Heart left ventricle (tissue), 16 donors: ENCODE data around the gene DNAAF5. TPM values are rescaled to one million over a fixed set of nuclear protein-coding genes. Genes with fewer than 3 reads are reported as not detected.
"Not testable (repeated sequence)": the region's sequence is repeated elsewhere in the genome, so short reads cannot be mapped to it uniquely, and the experiment has no call there.

Source experiments
- ATAC-seq, 4 donors: fragments of 200-7000 bp; cut with Tn5 transposase; one replicate each; pipeline ENCODE4 v1.9.1; 2020 to 2022; ENCODE audit warnings: moderate library complexity in 4 of 4, mild to moderate bottlenecking in 3 of 4, moderate number of reproducible peaks in 1 of 4
- DNase-seq, 5 donors: peaks; one replicate each; pipeline ENCODE4 v3.0.0-alpha.2; 2020
- H3K27ac ChIP-seq, 12 donors: fragments of 200-600 bp; sonication (generic) in 4 of 12; one replicate each; pipeline versions ENCODE4 v1.5.0 to v1.8.0; 2016 to 2022; ENCODE audit warnings: mild to moderate bottlenecking in 2 of 12
- H3K27me3 ChIP-seq, 9 donors: fragments of 200-600 bp; sonication (generic) in 2 of 9; one replicate each; pipeline versions ENCODE4 v1.5.1 to v1.8.0; 2016 to 2022; ENCODE audit warnings: mild to moderate bottlenecking in 3 of 9
- H3K36me3 ChIP-seq, 9 donors: fragments of 200-600 bp; sonication (generic) in 2 of 9; one replicate each; pipeline versions ENCODE4 v1.5.0 to v1.8.0; 2018 to 2022; ENCODE audit warnings: mild to moderate bottlenecking in 2 of 9
- H3K4me1 ChIP-seq, 12 donors: fragments of 200-600 bp; sonication (generic) in 4 of 12; one replicate each; pipeline versions ENCODE4 v1.5.0 to v1.8.0; 2016 to 2022; ENCODE audit warnings: mild to moderate bottlenecking in 3 of 12
- H3K4me3 ChIP-seq, 12 donors: fragments of 200-600 bp; sonication (generic) in 4 of 12; one replicate each; pipeline versions ENCODE4 v1.5.0 to v1.8.0; 2017 to 2022; ENCODE audit warnings: mild to moderate bottlenecking in 9 of 12, moderate library complexity in 4 of 12
- H3K9me3 ChIP-seq, 12 donors: fragments of 200-600 bp; sonication (generic) in 4 of 12; one replicate each; pipeline versions ENCODE4 v1.5.0 to v1.8.0; 2016 to 2022; ENCODE audit warnings: mild to moderate bottlenecking in 1 of 12
- POLR2A ChIP-seq, 2 donors: fragments of 450-650 bp; IDR thresholded peaks; one replicate each; pipeline ENCODE4 v1.6.1; 2017; ENCODE audit warnings: antibody characterized with exemption in 2 of 2, mild to moderate bottlenecking in 2 of 2, moderate library complexity in 2 of 2
- WGBS, 4 donors: extraction: QIAGEN DNeasy Blood & Tissue Kit in 2 of 4; methylation state at CpG; one replicate each; pipeline versions ENCODE4 v1.1.5 to v1.1.7; 2013 to 2018; 5-methylcytosine and 5-hydroxymethylcytosine counted together
- intact Hi-C, 10 donors: fragments of 100-400 bp; cut with DNase I; formaldehyde crosslinking; loops; one replicate each; pipeline versions ENCODE4 v1.11.1 to v1.14.2; 2022
- polyA plus RNA-seq, 2 donors: library from polyadenylated mRNA; stranded (reverse); fragments of 200-250 nt; gene quantifications; one replicate each; pipeline ENCODE4 v1.2.3, GENCODE V29; 2013
- total RNA-seq, 9 donors: library from RNA; depleted of rRNA in 2 of 9; stranded (reverse); fragments of >200 nt in 2 of 9; fragmentation: NEBNext Ultra II Directional in 3 of 9; extraction: Animal tissue kit (Norgen Biotek cat#: 25700) in 3 of 9; gene quantifications; one replicate each; pipeline versions ENCODE4 v1.1.0 to v1.2.4, GENCODE V29; 2016 to 2023
- TF ChIP-seq, protein P1 (sequence below), 12 donors: fragments of 200-600 bp; sonication (generic) in 4 of 12; IDR thresholded peaks; one replicate each; pipeline versions ENCODE4 v1.5.0 to v1.8.0; 2018 to 2022; ENCODE audit warnings: antibody characterized with exemption in 12 of 12, mild to moderate bottlenecking in 5 of 12
- donor health status: ischemic (EF 13 %, LVEDD 7.1; RV severe dilation, severe dysfunction).
- donor health status: healthy with polysubstance abuse.
- donor health status: DM: no; HTN: yes; CAD: no.
- donor health status: DM: no; HTN: no; CAD: no.
- donor health status: ischemic (EF 25% LVEDD 6.9; RV normal size, moderate dysfunction).
- donor health status: ischemic (EF 25% LVEDD 5.7; RV mildly dilated, moderate dysfunction).
- donor health status: healthy.
- donor health status: DM: yes; HTN: yes; CAD: no.
- donor health status: ischemic (EF 35%, LVEDD 5.7; RV mildly dilated, moderate dysfunction).
- donor health status: nonischemic (EF 11% LVEDD 7.7; RV severe dilation, severe dysfunction).
- donor health status: DM: yes; HTN: yes; CAD: no.
- donor health status: PGD.
- donor health status: ischemic (EF 29% LVEDD 5.4; RV normal size, mild dysfunction).
- donor health status: nonischemic (EF 23%, LVEDD 6.1; RV moderate dilation, normal function).

DNAAF5 gene
- total and polyA plus RNA-seq, 11 donors: 7.2 to 45.8 (median 23.5) TPM

DNA sequence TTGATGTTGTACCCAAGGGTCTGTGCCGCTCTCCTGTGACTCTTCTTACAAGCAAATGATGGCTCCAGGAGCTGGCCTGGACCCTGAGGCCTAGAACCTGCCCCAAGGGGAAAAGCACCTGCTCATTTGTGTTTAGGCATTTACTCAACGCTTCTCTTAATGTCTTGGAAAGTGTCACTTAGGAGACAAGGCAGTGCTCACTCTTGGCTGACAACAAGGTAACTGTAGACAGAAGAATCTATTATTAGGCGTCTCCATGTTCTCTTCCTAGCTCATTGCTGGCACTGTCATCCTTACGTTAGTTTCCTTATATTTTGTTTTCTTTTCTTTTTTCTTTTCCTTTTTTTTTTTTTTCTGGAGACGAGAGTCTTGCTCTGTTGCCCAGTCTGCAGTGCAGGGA, 67.7 kb downstream of the DNAAF5 start:
- DNase-seq (no peak), ATAC-seq (peak in 2 of 4 donors; percentile 34 to 86)
- TF ChIP-seq POLR2A (IDR thresholded peaks at IDR 0.05): no peak
- TF ChIP-seq, protein P1, sequence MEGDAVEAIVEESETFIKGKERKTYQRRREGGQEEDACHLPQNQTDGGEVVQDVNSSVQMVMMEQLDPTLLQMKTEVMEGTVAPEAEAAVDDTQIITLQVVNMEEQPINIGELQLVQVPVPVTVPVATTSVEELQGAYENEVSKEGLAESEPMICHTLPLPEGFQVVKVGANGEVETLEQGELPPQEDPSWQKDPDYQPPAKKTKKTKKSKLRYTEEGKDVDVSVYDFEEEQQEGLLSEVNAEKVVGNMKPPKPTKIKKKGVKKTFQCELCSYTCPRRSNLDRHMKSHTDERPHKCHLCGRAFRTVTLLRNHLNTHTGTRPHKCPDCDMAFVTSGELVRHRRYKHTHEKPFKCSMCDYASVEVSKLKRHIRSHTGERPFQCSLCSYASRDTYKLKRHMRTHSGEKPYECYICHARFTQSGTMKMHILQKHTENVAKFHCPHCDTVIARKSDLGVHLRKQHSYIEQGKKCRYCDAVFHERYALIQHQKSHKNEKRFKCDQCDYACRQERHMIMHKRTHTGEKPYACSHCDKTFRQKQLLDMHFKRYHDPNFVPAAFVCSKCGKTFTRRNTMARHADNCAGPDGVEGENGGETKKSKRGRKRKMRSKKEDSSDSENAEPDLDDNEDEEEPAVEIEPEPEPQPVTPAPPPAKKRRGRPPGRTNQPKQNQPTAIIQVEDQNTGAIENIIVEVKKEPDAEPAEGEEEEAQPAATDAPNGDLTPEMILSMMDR (IDR thresholded peaks at IDR 0.05): no peak
- no peaks in the 10 kb centered on the region for H3K27me3 ChIP-seq
- H3K27ac ChIP-seq: peak overlapping the region in 4 of 12 donors; percentile 1 to 39 (median 26)
- intact Hi-C loops: no loop called here
- H3K36me3 ChIP-seq: no peaks in the 10 kb centered on the region
- 70 to 77% (median 76%) methylated on average over 5 of the region's 5 CpGs for WGBS, 4 donors
- no peaks in the 10 kb centered on the region for H3K9me3 ChIP-seq
- H3K4me3 ChIP-seq: no peak overlapping the region
- H3K4me1 ChIP-seq: peaks cover 0 to 12% (median 0%) of the 10 kb centered on the region in 12 donors

GRCh38 chr7:794671-795329, 68.3 kb downstream of the DNAAF5 start:
- H3K27ac ChIP-seq: no peak overlapping the region
- peak in 1 of 5 donors; percentile 39 for DNase-seq

GRCh38 chr7:796434-797169, 70.1 kb downstream of the DNAAF5 start:
- DNase-seq, H3K4me3 ChIP-seq, H3K27me3 ChIP-seq, ATAC-seq, H3K36me3 ChIP-seq, H3K9me3 ChIP-seq, intact Hi-C loops: not testable (repeated sequence)
- Histone ChIP-seq H3K27ac (peak overlapping the region in 1 of 12 donors; percentile 64), H3K4me1 (peaks cover 0 to 21% (median 4%) of the 10 kb centered on the region in 12 donors)
- 75 to 93% (median 87%) methylated on average over 7 to 8 of the region's 10 CpGs for WGBS, 4 donors

More at GRCh38 chr7:794671-795329, 68.3 kb downstream of the DNAAF5 start:
- H3K36me3 ChIP-seq: no peaks in the 10 kb centered on the region
- TF ChIP-seq POLR2A (IDR thresholded peaks at IDR 0.05): no peak
- TF ChIP-seq, protein P1 (IDR thresholded peaks at IDR 0.05): no peak
- peaks cover 0 to 12% (median 0%) of the 10 kb centered on the region in 12 donors for H3K4me1 ChIP-seq
- intact Hi-C loops: no loop called here
- 96 to 98% (median 97%) methylated on average over 17 to 31 of the region's 31 CpGs for WGBS, 4 donors
- H3K4me3 ChIP-seq: no peak overlapping the region
- ATAC-seq: peak in 2 of 4 donors; percentile 21 to 33
- no peaks in the 10 kb centered on the region for H3K9me3 ChIP-seq
- no peaks in the 10 kb centered on the region for H3K27me3 ChIP-seq

- 81 to 96% (median 92%) methylated on average over 12 of the region's 12 CpGs for WGBS, 4 donors
- Histone ChIP-seq H3K4me3 (no peak overlapping the region), H3K36me3 (no peaks in the 10 kb centered on the region), H3K27me3 (no peaks in the 10 kb centered on the region), H3K9me3 (no peaks in the 10 kb centered on the region), H3K27ac (no peak overlapping the region), H3K4me1 (peaks cover 0 to 25% (median 12%) of the 10 kb centered on the region in 12 donors)
- ATAC-seq (no peak), DNase-seq (no peak)
- TF ChIP-seq, protein P1 (IDR thresholded peaks at IDR 0.05): no peak
- TF ChIP-seq POLR2A (IDR thresholded peaks at IDR 0.05): no peak
- intact Hi-C loops: no loop called here
Measured at GRCh38 chr7:798921-799470, 72.5 kb downstream of the DNAAF5 start.
